ENCODE measurements around the gene LDLRAD3.

GRCh38 chr11:36132940-36133339 lies 189.1 kb downstream of the LDLRAD3 start:
- no peak for TF ChIP-seq EP300 (IDR thresholded peaks at IDR 0.05)
- TF ChIP-seq POLR2A (IDR thresholded peaks at IDR 0.05): no peak
